ENCODE data around the gene MSL1. TPM values are rescaled to one million over a fixed set of nuclear protein-coding genes. Genes with fewer than 3 reads are reported as not detected.

MSL1 gene
- total and polyA plus RNA-seq, 9 of the 15 experiments (the other 6 are each of a cell fraction or from before 2014, with no cell fraction given), result 13.8 to 120 (median 61.9) TPM

DNA sequence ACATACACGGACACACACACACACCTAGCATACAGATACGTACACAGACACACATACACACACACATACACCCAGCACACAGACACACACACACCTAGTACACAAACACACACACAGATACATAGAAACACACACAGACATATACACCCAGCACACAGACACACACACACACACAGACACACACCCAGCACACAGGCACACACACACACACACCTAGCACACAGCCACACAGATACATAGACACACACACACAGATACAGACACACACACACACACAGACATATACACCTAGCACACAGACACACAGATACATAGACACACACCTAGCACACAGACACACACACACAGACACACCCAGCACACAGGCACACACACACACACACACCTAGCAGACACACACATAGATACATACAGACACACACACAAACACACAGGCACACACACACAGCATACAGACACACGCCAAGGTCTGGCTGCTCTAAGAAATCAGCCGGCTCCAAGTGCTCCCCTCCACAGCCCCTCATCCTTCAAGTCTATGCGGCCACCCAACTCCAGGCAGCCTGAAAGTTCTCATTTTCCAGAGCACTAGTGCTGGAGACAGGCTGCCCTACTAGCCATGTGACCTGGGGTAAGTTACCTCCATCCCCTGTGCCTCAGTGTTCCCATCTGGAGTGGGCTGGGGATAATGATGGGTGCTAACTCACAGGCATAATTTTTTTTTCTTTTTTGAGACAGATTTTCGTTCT is 34.5 kb upstream of the MSL1 start (continued):
- 0 out of 2 replicates have a peak, but pooled peaks have one; percentile 28 for TF ChIP-seq NKRF (IDR thresholded peaks at IDR 0.05; ENCODE audit: borderline replicate concordance)
- TF ChIP-seq HDAC1 (IDR thresholded peaks at IDR 0.05), result peak in 1 of 2 experiments; percentile 19; a peak in 1 of 4 replicates
- 0 out of 2 replicates have a peak, but pooled peaks have one; percentile 37 for TF ChIP-seq LARP7 (IDR thresholded peaks at IDR 0.05)
- TF ChIP-seq MYBL2 (IDR thresholded peaks at IDR 0.05; ENCODE audit: low read depth), result peak; percentile 12; the same call in 1 of the 2 replicates
- no peak for TF ChIP-seq MYBL2 (CRISPR knock-in tag; IDR thresholded peaks at IDR 0.05; ENCODE audit: borderline replicate concordance)
- no peak for TF ChIP-seq SIX5 (IDR thresholded peaks at IDR 0.05; ENCODE audit: borderline replicate concordance in 1 of 2, insufficient read depth in 1 of 2, low read depth in 1 of 2, low read length in 2 of 2)
- TF ChIP-seq HNRNPH1 (optimal IDR thresholded peaks at IDR 0.05; ENCODE audit: low read depth, low read length), result no peak
- TF ChIP-seq MCM7 (IDR thresholded peaks at IDR 0.05), result no peak
- no peak for TF ChIP-seq ZNF224 (CRISPR knock-in tag; IDR thresholded peaks at IDR 0.05)
- TF ChIP-seq ZNF311 (CRISPR knock-in tag; IDR thresholded peaks at IDR 0.05), result no peak
- TF ChIP-seq, protein P1, sequence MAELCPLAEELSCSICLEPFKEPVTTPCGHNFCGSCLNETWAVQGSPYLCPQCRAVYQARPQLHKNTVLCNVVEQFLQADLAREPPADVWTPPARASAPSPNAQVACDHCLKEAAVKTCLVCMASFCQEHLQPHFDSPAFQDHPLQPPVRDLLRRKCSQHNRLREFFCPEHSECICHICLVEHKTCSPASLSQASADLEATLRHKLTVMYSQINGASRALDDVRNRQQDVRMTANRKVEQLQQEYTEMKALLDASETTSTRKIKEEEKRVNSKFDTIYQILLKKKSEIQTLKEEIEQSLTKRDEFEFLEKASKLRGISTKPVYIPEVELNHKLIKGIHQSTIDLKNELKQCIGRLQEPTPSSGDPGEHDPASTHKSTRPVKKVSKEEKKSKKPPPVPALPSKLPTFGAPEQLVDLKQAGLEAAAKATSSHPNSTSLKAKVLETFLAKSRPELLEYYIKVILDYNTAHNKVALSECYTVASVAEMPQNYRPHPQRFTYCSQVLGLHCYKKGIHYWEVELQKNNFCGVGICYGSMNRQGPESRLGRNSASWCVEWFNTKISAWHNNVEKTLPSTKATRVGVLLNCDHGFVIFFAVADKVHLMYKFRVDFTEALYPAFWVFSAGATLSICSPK (IDR thresholded peaks at IDR 0.05; ENCODE audit: borderline replicate concordance), result no peak
